HepG2 (cell line): Measurements from ENCODE around the gene CAPN13. TPM values are rescaled to one million over a fixed set of nuclear protein-coding genes. Genes with fewer than 3 reads are reported as not detected.

Source experiments
- ATAC-seq: fragments of 200-7000 bp; cut with Tn5 transposase; 3 replicates; pipeline ENCODE4 v1.9.1; 2020; ENCODE audit warnings: mild to moderate bottlenecking, moderate library complexity
- BruUV-seq: library from RNA; stranded (reverse); fragments of 400-500 nt; replicated peaks from 2 replicates; lab custom pipeline; 2021; lab: Mats Ljungman, UMichigan
- CTCF ChIA-PET: fragments of 300-600 bp; formaldehyde crosslinking; extraction: SDS; loops from one replicate; lab custom pipeline; 2021; ENCODE audit warnings: low total read pairs, inconsistent platforms, low intra/inter-chr PET ratio; lab: Yijun Ruan, JAX
- POLR2A ChIA-PET: fragments of 350-600 bp; sonication (Branson Sonifier 250); formaldehyde crosslinking; loops from one replicate; lab custom pipeline; 2020; ENCODE audit warnings: antibody characterized with exemption, inconsistent platforms; lab: Yijun Ruan, JAX
- DNase-seq: peaks from one replicate; pipeline ENCODE4 v3.0.0-alpha.2; 2015; ENCODE audit warnings: low spot score
- FAIRE-seq: peaks from 3 replicates; lab custom pipeline; 2011; peaks lifted over from hg19 to GRCh38; lab: Jason Lieb, UNC
- H2AFZ ChIP-seq: one replicate; pipeline ENCODE4 v1.6.1; 2011; ENCODE audit warnings: low read length, inconsistent platforms
- H3K27ac ChIP-seq: fragments of 300-600 bp; 3 replicates; pipeline ENCODE4 v1.8.0; 2011; ENCODE audit warnings: mixed run types, mild to moderate bottlenecking, mixed read lengths, low read length, inconsistent platforms; ENCODE audit not compliant: insufficient read depth; ENCODE audit errors: extremely low read length
- H3K27me3 ChIP-seq, 2 experiments: fragments of 200-600 bp in 1 of 2; 2 replicates in 1 of 2; 3 replicates in 1 of 2; pipeline versions ENCODE4 v1.6.0 to v1.8.0; 2011; ENCODE audit warnings: low read length in 2 of 2, mild to moderate bottlenecking in 2 of 2, moderate library complexity in 2 of 2, inconsistent platforms in 1 of 2; ENCODE audit not compliant: insufficient read depth in 2 of 2, control insufficient read depth in 1 of 2
- H3K36me3 ChIP-seq, 2 experiments: fragments of 200-600 bp in 1 of 2; replicated peaks in 1 of 2; 2 replicates in 1 of 2; 3 replicates in 1 of 2; pipeline versions ENCODE4 v1.5.1 to v1.8.0; 2011; ENCODE audit warnings: low read length in 2 of 2, inconsistent platforms in 1 of 2; ENCODE audit not compliant: insufficient read depth in 2 of 2, control insufficient read depth in 1 of 2
- H3K4me1 ChIP-seq: 2 replicates; pipeline ENCODE4 v1.5.1; 2012; ENCODE audit warnings: low read length, inconsistent platforms; ENCODE audit not compliant: insufficient read depth
- H3K4me2 ChIP-seq: 2 replicates; pipeline ENCODE4 v1.6.0; 2011; ENCODE audit warnings: low read depth, low read length, inconsistent platforms
- H3K4me3 ChIP-seq, 3 experiments: fragments of 200-600 bp in 1 of 3; sonication (generic), shearing (Covaris generic) in 1 of 3; replicated peaks in 1 of 3; 2 replicates each; pipeline ENCODE4 v1.5.1; 2011 to 2016; ENCODE audit warnings: low read length in 3 of 3, inconsistent platforms in 2 of 3, low read depth in 2 of 3, mild to moderate bottlenecking in 2 of 3, control low read depth in 1 of 3, mixed read lengths in 1 of 3; ENCODE audit not compliant: insufficient read depth in 1 of 3
- H3K79me2 ChIP-seq: one replicate; pipeline ENCODE4 v1.6.1; 2011; ENCODE audit warnings: low read length, inconsistent platforms; ENCODE audit not compliant: insufficient read depth
- H3K9ac ChIP-seq: 2 replicates; pipeline ENCODE4 v1.6.0; 2011; ENCODE audit warnings: mild to moderate bottlenecking, low read depth, low read length, inconsistent platforms; ENCODE audit not compliant: insufficient read depth
- H3K9me3 ChIP-seq: 2 replicates; pipeline ENCODE4 v1.5.1; 2012; ENCODE audit warnings: mild to moderate bottlenecking, low read length
- H4K20me1 ChIP-seq: 2 replicates; pipeline ENCODE4 v1.6.0; 2011; ENCODE audit warnings: inconsistent platforms, mild to moderate bottlenecking, low read length, moderate library complexity; ENCODE audit not compliant: insufficient read depth
- FLYWCH1 ChIP-seq: sonication (generic); formaldehyde crosslinking; IDR thresholded peaks from 2 replicates; pipeline ENCODE4 v1.8.1; 2023; ENCODE audit warnings: mild to moderate bottlenecking, missing genetic modification reagents
- GABPB1 ChIP-seq: IDR thresholded peaks from 2 replicates; pipeline ENCODE4 v1.6.1; 2016; ENCODE audit warnings: mild to moderate bottlenecking, missing genetic modification reagents, moderate library complexity, missing compliant biosample characterization
- JUNB ChIP-seq: sonication (generic); formaldehyde crosslinking; IDR thresholded peaks from 2 replicates; pipeline ENCODE4 v1.8.0; 2022; ENCODE audit warnings: missing genetic modification reagents, mild to moderate bottlenecking, borderline replicate concordance
- NCOA2 ChIP-seq: sonication (generic); formaldehyde crosslinking; IDR thresholded peaks from 2 replicates; pipeline ENCODE4 v1.8.0; 2022; ENCODE audit warnings: inconsistent platforms
- NFYB ChIP-seq: sonication (generic); formaldehyde crosslinking; IDR thresholded peaks from 2 replicates; pipeline ENCODE4 v1.4.0; 2020; ENCODE audit warnings: missing genetic modification reagents
- SETDB1 ChIP-seq: sonication (generic); formaldehyde crosslinking; IDR thresholded peaks from 2 replicates; pipeline ENCODE4 v1.5.1; 2020; ENCODE audit warnings: missing genetic modification reagents, mild to moderate bottlenecking, borderline replicate concordance
- SMC3 ChIP-seq: IDR thresholded peaks from 2 replicates; pipeline ENCODE4 v1.6.1; 2011; ENCODE audit warnings: low read length, improper control_type of control experiment
- THAP11 ChIP-seq: IDR thresholded peaks from 2 replicates; pipeline ENCODE4 v1.6.1; 2016; ENCODE audit warnings: missing biosample characterization, missing genetic modification reagents
- ZFP1 ChIP-seq: IDR thresholded peaks from 2 replicates; pipeline ENCODE4 v1.6.1; 2016
- ZNF382 ChIP-seq: sonication (generic); formaldehyde crosslinking; IDR thresholded peaks from 2 replicates; pipeline ENCODE4 v1.5.0; 2020; ENCODE audit warnings: missing genetic modification reagents, mild to moderate bottlenecking, borderline replicate concordance
- ZNF451 ChIP-seq: sonication (generic); formaldehyde crosslinking; IDR thresholded peaks from 2 replicates; pipeline ENCODE4 v1.5.0; 2020; ENCODE audit warnings: mild to moderate bottlenecking, missing genetic modification reagents
- ZNF510 ChIP-seq: sonication (generic); formaldehyde crosslinking; IDR thresholded peaks from 2 replicates; pipeline ENCODE4 v1.4.0; 2020; ENCODE audit warnings: low read depth, mild to moderate bottlenecking, missing genetic modification reagents
- ZNF775 ChIP-seq: sonication (generic); formaldehyde crosslinking; IDR thresholded peaks from 2 replicates; pipeline ENCODE4 v1.4.0; 2020; ENCODE audit warnings: missing genetic modification reagents, mild to moderate bottlenecking, moderate library complexity, borderline replicate concordance
- ZNF792 ChIP-seq: IDR thresholded peaks from 2 replicates; pipeline ENCODE4 v1.6.1; 2016
- WGBS: methylation state at CpG from one replicate; pipeline ENCODE4 v1.1.6; 2017; ENCODE audit warnings: low lambda C conversion rate; 5-methylcytosine and 5-hydroxymethylcytosine counted together
- in situ Hi-C: cut with HindIII; loops from 2 replicates; pipeline ENCODE4 v1.10.0; 2017; ENCODE audit warnings: low pct_unique_long_range_greater_than_20kb; ENCODE audit not compliant: extremely low pct_ligation_motif_present
- intact Hi-C: fragments of 100-400 bp; cut with micrococcal nuclease; formaldehyde crosslinking; loops from one replicate; pipeline ENCODE4 v1.10.0; 2022; ENCODE audit not compliant: unreplicated experiment
- polyA plus RNA-seq, 8 experiments: library from polyadenylated mRNA; depleted of rRNA in 3 of 8; stranded (reverse) in 7 of 8; unstranded in 1 of 8; fragments of >200 nt; fragmentation: Illumina TruSeq in 4 of 8; extraction: Trizol in 4 of 8; gene quantifications; 2 replicates each; pipeline versions ENCODE4 v1.2.1 to v1.2.3, GENCODE V29; 2011 to 2016; ENCODE audit warnings: low read depth in 4 of 8, missing spikeins in 1 of 8, mixed read lengths in 1 of 8; ENCODE audit not compliant: insufficient read depth in 1 of 8
- total RNA-seq, 5 experiments: library from RNA; depleted of rRNA; stranded (reverse); fragments of >200 nt; fragmentation: Illumina TruSeq; extraction: Trizol; gene quantifications; 2 replicates each; pipeline ENCODE4 v1.2.3, GENCODE V29; 2016; ENCODE audit warnings: low read depth in 1 of 5
- TF ChIP-seq, protein P1 (sequence below): sonication (generic); formaldehyde crosslinking; IDR thresholded peaks from 2 replicates; pipeline ENCODE4 v1.4.0; 2020; ENCODE audit warnings: missing genetic modification reagents
- TF ChIP-seq, protein P2 (sequence below): sonication (generic); formaldehyde crosslinking; IDR thresholded peaks from 2 replicates; pipeline ENCODE4 v1.4.0; 2020; ENCODE audit warnings: missing genetic modification reagents
- TF ChIP-seq, protein P3 (sequence below): sonication (generic); formaldehyde crosslinking; IDR thresholded peaks from 2 replicates; pipeline ENCODE4 v1.5.1; 2020; ENCODE audit warnings: missing genetic modification reagents, mild to moderate bottlenecking, borderline replicate concordance

The CAPN13 gene
- total and polyA plus RNA-seq, 2 of the 13 experiments (the other 11 are each of a cell fraction or from before 2014, with no cell fraction given): not detected

DNA sequence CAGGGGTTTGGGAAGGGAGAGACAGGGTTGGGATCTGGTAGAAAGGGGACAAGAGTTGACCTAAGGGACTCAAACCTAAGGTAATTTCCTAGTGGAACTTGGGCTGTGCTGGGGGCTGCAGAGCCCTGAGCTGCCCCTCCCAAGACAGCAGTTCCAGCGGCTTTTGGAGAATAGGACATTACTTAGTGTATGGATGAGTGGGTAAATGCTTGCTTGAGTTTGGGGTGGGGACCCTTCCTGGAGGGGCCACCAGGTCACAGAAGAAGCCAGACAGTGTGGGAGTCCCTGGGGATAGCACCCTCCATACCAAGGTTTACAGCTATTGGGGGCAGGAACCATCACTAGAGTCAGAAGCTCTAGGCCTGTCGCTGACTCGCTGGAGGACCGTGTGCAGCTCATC is 111.5 kb downstream of the CAPN13 start:
- no peak for DNase-seq

More for the DNA sequence above, 111.5 kb downstream of the CAPN13 start:
- Histone ChIP-seq H3K27me3 (no peaks in the 10 kb centered on the region), H3K4me1 (no peaks in the 10 kb centered on the region), H2AFZ (no peak overlapping the region), H3K4me3 (no peak overlapping the region), H3K9ac (no peak overlapping the region), H3K27ac (no peak overlapping the region), H4K20me1 (no peaks in the 10 kb centered on the region), H3K36me3 (no peaks in the 10 kb centered on the region), H3K79me2 (no peaks in the 10 kb centered on the region), H3K4me2 (no peak overlapping the region), H3K9me3 (peaks cover 18% of the 10 kb centered on the region; the same call in 1 of the 2 replicates)
- POLR2A ChIA-PET: no interaction called here
- CTCF ChIA-PET: no interaction called here
- no peak for FAIRE-seq
- intact Hi-C loops (no loop called here), in situ Hi-C loops (no loop called here)
- no peak for TF ChIP-seq JUNB (CRISPR knock-in tag)
- no peak for TF ChIP-seq ZNF451 (CRISPR knock-in tag)
- TF ChIP-seq ZNF775: no peak
- TF ChIP-seq FLYWCH1 (CRISPR knock-in tag): no peak
- no peak for TF ChIP-seq NFYB (CRISPR knock-in tag)
- TF ChIP-seq SETDB1 (CRISPR knock-in tag): no peak
- no peak for TF ChIP-seq SMC3
- TF ChIP-seq, protein P1, sequence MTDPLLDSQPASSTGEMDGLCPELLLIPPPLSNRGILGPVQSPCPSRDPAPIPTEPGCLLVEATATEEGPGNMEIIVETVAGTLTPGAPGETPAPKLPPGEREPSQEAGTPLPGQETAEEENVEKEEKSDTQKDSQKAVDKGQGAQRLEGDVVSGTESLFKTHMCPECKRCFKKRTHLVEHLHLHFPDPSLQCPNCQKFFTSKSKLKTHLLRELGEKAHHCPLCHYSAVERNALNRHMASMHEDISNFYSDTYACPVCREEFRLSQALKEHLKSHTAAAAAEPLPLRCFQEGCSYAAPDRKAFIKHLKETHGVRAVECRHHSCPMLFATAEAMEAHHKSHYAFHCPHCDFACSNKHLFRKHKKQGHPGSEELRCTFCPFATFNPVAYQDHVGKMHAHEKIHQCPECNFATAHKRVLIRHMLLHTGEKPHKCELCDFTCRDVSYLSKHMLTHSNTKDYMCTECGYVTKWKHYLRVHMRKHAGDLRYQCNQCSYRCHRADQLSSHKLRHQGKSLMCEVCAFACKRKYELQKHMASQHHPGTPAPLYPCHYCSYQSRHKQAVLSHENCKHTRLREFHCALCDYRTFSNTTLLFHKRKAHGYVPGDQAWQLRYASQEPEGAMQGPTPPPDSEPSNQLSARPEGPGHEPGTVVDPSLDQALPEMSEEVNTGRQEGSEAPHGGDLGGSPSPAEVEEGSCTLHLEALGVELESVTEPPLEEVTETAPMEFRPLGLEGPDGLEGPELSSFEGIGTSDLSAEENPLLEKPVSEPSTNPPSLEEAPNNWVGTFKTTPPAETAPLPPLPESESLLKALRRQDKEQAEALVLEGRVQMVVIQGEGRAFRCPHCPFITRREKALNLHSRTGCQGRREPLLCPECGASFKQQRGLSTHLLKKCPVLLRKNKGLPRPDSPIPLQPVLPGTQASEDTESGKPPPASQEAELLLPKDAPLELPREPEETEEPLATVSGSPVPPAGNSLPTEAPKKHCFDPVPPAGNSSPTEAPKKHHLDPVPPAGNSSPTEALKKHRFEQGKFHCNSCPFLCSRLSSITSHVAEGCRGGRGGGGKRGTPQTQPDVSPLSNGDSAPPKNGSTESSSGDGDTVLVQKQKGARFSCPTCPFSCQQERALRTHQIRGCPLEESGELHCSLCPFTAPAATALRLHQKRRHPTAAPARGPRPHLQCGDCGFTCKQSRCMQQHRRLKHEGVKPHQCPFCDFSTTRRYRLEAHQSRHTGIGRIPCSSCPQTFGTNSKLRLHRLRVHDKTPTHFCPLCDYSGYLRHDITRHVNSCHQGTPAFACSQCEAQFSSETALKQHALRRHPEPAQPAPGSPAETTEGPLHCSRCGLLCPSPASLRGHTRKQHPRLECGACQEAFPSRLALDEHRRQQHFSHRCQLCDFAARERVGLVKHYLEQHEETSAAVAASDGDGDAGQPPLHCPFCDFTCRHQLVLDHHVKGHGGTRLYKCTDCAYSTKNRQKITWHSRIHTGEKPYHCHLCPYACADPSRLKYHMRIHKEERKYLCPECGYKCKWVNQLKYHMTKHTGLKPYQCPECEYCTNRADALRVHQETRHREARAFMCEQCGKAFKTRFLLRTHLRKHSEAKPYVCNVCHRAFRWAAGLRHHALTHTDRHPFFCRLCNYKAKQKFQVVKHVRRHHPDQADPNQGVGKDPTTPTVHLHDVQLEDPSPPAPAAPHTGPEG (CRISPR knock-in tag): no peak
- no peak for TF ChIP-seq ZNF382 (CRISPR knock-in tag)
- TF ChIP-seq, protein P2, sequence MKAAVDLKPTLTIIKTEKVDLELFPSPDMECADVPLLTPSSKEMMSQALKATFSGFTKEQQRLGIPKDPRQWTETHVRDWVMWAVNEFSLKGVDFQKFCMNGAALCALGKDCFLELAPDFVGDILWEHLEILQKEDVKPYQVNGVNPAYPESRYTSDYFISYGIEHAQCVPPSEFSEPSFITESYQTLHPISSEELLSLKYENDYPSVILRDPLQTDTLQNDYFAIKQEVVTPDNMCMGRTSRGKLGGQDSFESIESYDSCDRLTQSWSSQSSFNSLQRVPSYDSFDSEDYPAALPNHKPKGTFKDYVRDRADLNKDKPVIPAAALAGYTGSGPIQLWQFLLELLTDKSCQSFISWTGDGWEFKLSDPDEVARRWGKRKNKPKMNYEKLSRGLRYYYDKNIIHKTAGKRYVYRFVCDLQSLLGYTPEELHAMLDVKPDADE (CRISPR knock-in tag): no peak
- TF ChIP-seq GABPB1 (CRISPR knock-in tag): no peak
- TF ChIP-seq ZFP1 (CRISPR knock-in tag): no peak
- TF ChIP-seq THAP11 (CRISPR knock-in tag): no peak
- TF ChIP-seq, protein P3, sequence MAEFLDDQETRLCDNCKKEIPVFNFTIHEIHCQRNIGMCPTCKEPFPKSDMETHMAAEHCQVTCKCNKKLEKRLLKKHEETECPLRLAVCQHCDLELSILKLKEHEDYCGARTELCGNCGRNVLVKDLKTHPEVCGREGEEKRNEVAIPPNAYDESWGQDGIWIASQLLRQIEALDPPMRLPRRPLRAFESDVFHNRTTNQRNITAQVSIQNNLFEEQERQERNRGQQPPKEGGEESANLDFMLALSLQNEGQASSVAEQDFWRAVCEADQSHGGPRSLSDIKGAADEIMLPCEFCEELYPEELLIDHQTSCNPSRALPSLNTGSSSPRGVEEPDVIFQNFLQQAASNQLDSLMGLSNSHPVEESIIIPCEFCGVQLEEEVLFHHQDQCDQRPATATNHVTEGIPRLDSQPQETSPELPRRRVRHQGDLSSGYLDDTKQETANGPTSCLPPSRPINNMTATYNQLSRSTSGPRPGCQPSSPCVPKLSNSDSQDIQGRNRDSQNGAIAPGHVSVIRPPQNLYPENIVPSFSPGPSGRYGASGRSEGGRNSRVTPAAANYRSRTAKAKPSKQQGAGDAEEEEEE (CRISPR knock-in tag): no peak
- no peak for TF ChIP-seq ZNF792 (CRISPR knock-in tag)
- TF ChIP-seq NCOA2 (CRISPR knock-in tag): no peak
- TF ChIP-seq ZNF510: no peak
- WGBS: 0% methylated on average over 3 of the region's 4 CpGs
- BruUV-seq: no TSS peak
- ATAC-seq: no peak
